Effector CD4-positive, alpha-beta T cell (primary cell): Measurements from ENCODE around the gene ZFY.
"Not testable (repeated sequence)": the region's sequence is repeated elsewhere in the genome, so short reads cannot be mapped to it uniquely, and the experiment has no call there.

Experiments used
- DNase-seq: peaks from one replicate; pipeline ENCODE4 v3.0.0-alpha.2; 2020

Gene ZFY

GRCh38 chrY:2979283-2979682, 44.1 kb downstream of the ZFY start:
- DNase-seq, result no peak

- no peak for DNase-seq
These were observed 49.3 kb downstream of the ZFY start for GRCh38 chrY:2984491-2984890.

- not testable (repeated sequence) for DNase-seq
These were observed 52.0 kb downstream of the ZFY start for GRCh38 chrY:2987178-2987577.

- not testable (repeated sequence) for DNase-seq
These were observed 62.2 kb downstream of the ZFY start for GRCh38 chrY:2997369-2997768.

DNA sequence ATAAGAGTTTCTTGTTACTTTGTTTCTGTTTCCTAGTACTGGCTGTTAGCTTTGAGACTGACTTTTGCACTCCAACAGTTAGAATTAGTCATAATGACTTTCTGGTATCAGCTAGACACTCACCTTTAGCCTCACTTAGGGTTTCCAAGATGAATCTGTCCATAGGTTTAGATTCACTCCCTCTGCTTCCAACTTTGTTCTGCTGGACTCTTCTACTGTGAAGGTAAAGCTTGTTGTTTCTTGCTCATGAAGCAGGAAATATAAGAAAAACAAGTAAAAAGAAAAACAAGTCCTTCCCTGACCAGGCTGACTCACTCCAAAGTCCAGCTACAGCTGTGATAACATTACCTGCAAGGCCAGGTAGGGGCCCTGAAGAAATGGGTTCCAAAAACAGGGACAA, 67.0 kb downstream of the ZFY start:
- no peak for DNase-seq

DNA sequence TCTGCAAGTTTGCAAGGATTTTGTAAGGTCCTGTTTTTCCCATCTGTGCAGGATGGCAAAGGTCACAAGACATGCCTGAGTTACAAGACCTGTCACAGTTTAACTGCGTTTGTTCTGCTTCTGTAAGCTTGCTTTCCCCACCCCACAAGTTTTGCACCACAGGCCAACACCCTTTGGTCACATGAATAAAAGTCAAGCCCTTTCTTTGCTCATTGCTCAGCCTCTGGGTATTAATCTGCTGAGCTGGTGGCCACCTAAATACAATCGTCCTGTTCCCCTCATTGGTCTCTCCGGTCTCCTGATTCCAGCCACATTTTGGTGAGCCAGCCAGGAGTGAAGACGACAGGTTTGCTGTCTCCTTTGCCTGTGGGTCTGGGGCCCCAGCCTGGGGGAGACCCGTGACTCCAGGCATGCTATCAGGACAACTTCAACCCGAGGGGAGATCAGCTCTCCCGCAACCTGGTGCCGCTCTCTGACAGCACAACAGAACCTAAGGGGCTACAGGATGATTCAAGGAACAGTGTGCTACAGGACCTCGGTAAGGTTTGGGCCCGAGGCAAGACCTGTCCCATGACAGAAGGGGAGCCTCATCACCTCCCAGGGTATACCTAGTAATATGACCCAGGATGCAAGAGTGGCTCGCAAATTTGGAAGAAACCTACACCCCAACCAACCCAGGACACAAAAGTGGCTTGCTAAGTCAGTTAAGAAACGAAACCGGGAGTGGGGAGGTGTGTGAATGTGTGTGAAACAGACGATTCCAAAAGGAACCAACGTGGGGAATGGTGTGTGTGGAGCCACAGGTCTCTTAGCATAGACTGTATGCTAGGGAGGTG, 67.7 kb downstream of the ZFY start:
- DNase-seq, result no peak

GRCh38 chrY:3003516-3003830, 68.3 kb downstream of the ZFY start:
- DNase-seq, result no peak

DNA sequence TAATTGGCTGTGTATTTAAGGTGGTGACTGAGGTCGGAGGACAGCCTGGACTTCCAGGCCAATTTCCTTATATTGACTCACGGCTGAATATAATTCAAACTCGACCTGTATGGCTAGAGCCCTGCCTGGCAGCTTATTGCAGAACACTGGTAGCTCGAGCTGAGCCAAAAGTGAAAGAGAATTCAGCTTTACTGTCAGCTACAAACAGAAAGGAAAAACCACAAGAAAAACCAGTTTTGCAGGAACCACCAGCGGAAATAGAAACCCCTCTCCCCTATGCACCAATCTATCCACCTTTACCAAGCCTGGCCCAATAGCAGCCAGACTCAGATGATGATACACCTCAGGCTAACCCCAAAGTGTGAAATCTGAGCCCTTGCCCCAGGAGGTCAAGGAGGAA, 68.7 kb downstream of the ZFY start:
- no peak for DNase-seq

- not testable (repeated sequence) for DNase-seq
These were observed 70.8 kb downstream of the ZFY start for GRCh38 chrY:3006031-3006430.

DNA sequence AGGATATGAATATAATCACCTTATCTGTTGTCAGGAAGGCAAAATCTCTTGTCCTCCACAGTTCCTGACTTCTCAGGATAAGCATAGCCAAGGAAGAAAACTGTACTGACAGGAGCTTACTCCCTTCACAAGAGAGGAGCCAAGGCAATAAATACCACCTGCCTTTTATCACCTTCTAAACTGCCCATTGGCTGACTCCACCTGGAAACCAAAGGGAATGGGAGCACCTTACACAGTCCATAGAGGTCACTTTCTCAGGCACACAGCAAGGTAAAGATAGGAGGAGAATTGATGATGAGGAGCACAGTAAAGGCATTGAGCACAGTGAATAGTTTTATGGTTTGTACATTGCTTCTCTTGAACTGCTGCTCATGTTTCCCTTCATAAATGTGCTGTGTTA, 72.8 kb downstream of the ZFY start:
- DNase-seq, result no peak

DNA sequence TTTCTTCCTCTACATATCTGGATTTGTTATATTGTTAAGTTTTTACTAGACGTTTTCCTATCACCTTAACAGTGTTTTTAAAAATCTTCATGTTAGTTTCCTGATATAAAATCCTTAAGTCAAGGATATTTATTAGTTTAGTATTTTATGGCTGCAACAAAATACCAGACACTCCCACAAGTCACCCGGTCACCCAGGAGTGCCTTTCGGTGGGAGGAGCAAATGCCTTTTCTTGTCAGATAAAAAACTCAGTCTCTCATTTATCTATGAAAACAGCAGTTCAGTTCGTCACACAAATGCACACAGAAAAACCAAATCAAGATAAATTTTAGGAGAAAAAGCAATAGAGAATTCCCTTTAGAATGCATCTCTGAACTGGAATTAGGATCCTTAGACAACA, 77.0 kb downstream of the ZFY start:
- no peak for DNase-seq

- no peak for DNase-seq
These were observed 81.4 kb downstream of the ZFY start for GRCh38 chrY:3016594-3016993.

DNA sequence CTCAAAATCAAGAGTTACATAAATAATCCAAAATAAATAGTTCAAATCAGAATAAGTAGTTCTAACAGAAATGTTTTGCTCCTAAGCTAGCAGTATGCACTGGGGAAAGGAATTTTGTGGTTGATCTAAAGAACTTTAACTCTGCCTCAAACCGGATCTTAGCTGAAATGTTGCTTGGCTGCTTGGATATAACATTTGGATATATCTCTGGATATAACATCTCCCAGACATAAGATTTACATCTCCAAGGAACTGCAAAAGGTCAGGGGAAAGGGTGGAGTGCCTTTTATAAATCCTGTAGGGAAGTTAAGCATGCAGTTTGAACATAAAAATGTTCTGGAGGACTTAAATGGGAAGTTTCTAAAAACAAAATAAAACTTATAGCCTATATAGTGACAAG, 83.4 kb downstream of the ZFY start:
- no peak for DNase-seq

DNA sequence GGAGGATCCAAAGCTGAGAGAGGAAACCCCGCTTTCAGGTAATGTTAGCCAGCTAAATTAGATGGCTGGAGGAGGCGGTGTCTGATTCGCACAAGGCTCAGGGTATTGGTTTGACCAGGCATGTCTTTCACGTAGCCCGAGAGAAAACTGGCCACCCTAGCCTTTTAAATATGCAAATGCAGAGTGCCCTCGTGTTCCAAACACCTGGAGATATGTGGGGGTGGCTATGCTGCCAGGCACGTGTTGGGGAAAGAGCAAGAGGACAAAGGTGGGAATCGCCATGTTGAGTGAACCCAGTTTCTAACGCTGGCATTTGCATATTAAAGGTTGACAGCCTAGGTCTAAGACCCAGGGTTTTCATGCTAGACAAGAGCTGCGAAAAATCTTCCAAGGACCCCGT, 84.4 kb downstream of the ZFY start:
- DNase-seq, result no peak

DNA sequence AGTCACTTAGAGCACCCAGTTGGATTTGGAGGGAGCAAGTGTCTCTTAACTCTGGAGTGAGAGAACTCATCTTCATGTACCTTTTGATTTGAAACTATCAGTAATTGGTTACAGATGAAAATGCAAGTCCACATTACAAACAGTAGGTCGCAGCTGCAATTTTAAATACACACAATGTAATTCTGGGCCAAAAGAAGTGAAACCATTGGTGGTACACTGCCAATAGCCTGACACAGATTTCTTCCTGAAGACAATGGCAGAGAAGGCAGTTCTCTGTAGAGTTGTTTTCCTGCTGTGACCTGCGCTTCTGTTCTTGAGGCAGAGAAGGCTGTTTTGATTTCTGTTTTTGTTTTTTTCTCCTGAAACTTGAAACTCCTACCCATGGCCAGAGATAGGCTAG, 86.0 kb downstream of the ZFY start:
- no peak for DNase-seq

GRCh38 chrY:3023606-3024005, 88.4 kb downstream of the ZFY start:
- no peak for DNase-seq

DNA sequence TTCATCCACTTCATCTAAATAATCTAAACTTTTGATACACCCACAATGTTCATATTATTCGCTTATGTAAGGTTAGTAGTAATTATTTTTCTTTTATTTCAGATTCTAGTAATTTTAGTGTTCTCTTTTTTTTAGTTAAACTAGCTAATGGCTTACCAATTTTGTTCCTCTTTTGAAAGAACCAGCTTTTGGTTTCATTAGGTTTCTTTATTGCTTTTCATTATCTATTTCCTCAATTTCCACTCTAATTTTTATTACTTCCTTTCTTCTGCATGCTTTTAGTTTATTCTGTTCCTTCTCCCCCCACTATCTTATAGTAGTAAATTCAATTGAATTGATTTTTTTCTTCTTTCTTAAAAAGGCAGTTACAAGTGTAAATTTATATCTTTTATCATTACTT, 90.2 kb downstream of the ZFY start:
- DNase-seq, result no peak
